Measurements from ENCODE around the gene GFPT2.

DNA sequence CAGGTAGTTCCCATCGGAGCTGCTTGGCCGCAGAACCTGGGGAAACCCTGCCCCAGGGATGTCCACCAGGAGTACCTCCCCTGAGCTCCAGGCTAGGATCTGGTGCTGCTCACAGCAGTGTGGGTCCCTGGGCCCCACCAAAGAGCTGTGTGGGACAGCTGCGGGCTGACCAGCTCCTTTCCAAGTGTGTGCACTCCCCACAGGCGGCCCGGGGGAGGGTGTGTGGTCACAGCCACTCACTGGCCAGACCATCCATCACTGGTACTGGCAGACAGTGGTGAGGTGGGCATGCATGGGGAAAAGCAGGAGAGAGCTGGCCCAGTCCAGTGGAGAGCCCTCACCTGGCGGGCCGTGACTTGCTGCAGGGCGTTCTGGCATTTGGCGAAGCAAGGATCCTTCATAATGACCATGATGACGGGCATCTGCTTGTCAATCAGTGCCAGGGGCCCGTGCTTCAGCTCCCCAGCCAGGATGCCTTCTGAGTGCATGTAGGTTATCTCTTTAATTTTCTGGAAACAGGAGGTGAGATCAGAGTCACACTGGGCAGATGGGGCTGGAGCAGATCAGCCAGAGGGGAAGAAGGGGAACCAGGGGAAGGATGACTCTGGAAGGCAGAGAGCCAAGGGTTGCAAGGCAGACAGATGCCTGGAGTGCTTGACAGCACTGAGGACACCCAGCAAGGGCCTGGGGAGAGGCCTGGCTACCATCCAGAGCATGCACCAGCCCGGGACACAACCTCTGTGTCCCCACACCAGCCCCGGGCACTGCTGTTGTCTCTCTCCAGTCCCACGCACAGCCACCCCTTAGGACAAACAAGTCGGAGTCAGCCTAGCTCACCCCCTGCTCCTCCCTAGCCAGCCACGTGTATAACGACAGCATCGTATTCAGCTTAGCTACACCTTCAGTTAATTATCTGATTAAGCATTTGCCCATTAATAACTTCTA is 48.4 kb downstream of the GFPT2 start:
- no peak for TF ChIP-seq EZH2phosphoT487 (IDR thresholded peaks at IDR 0.05; ENCODE audit: borderline replicate concordance, low read depth, low read length)
- TF ChIP-seq, protein P1, sequence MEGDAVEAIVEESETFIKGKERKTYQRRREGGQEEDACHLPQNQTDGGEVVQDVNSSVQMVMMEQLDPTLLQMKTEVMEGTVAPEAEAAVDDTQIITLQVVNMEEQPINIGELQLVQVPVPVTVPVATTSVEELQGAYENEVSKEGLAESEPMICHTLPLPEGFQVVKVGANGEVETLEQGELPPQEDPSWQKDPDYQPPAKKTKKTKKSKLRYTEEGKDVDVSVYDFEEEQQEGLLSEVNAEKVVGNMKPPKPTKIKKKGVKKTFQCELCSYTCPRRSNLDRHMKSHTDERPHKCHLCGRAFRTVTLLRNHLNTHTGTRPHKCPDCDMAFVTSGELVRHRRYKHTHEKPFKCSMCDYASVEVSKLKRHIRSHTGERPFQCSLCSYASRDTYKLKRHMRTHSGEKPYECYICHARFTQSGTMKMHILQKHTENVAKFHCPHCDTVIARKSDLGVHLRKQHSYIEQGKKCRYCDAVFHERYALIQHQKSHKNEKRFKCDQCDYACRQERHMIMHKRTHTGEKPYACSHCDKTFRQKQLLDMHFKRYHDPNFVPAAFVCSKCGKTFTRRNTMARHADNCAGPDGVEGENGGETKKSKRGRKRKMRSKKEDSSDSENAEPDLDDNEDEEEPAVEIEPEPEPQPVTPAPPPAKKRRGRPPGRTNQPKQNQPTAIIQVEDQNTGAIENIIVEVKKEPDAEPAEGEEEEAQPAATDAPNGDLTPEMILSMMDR (conservative IDR thresholded peaks at IDR 0.05; ENCODE audit: low read length) = no peak
